Stimulated activated naive CD8-positive, alpha-beta T cell treated with anti-CD3 and anti-CD28 coated beads, Interleukin-15, Interleukin-2, amounts not matched to agents 100 ng/mL and 50 ng/mL, for 24 hours (primary cell): Measurements from ENCODE around the gene B3GNT9.

ENCODE experiments used
- H3K27ac Mint-ChIP-seq: one replicate; pipeline ENCODE4 v1.8.0; 2021; ENCODE audit warnings: mild to moderate bottlenecking, mixed read lengths
- H3K27me3 Mint-ChIP-seq: one replicate; pipeline ENCODE4 v1.8.0; 2021; ENCODE audit warnings: mixed read lengths
- H3K36me3 Mint-ChIP-seq: one replicate; pipeline ENCODE4 v1.8.0; 2021; ENCODE audit warnings: low read depth, mixed read lengths
- H3K4me1 Mint-ChIP-seq: one replicate; pipeline ENCODE4 v1.8.0; 2021; ENCODE audit warnings: low read depth, mixed read lengths
- H3K4me3 Mint-ChIP-seq: one replicate; pipeline ENCODE4 v1.8.0; 2021; ENCODE audit warnings: mild to moderate bottlenecking, mixed read lengths
- H3K9me3 Mint-ChIP-seq: one replicate; pipeline ENCODE4 v1.8.0; 2021; ENCODE audit warnings: mixed read lengths

B3GNT9 gene, protein sequence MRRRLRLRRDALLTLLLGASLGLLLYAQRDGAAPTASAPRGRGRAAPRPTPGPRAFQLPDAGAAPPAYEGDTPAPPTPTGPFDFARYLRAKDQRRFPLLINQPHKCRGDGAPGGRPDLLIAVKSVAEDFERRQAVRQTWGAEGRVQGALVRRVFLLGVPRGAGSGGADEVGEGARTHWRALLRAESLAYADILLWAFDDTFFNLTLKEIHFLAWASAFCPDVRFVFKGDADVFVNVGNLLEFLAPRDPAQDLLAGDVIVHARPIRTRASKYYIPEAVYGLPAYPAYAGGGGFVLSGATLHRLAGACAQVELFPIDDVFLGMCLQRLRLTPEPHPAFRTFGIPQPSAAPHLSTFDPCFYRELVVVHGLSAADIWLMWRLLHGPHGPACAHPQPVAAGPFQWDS

DNA sequence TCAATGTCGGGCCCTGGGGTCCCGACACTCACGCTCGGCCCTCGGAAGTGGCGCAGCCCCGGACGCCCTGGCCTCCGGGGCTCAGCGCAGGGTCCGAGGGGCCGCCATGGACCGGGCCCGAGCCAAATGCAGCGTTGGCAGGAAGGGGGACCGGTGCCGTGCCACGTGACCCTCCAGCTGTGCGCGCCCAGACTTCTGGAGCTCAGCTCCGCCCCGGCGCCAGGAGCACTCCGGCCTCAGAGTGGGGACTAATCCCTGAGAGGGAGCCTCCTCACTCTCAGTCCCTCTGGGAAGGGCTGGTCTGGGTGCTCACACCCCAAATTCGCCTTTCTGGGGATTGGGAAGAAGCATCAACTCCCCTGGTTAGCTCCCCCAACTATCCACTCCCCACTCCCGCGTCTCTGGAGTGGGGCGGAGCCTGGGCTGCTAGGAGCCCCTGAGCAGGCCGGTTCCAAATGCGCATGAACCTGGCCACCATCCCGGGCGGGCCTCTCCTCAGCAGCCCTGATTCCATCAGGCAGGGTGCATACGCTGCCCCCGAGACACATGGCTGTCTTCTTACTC lies at the start of gene B3GNT9:
TSS of gene B3GNT9 (minus strand) at position 166 of the 564 bp plus-strand sequence. CDS start 513 bp downstream, outside the sequence.
- peaks cover 30% of the 10 kb centered on the region for H3K36me3 Mint-ChIP-seq
- H3K27ac Mint-ChIP-seq = no peak within 1 kb of the TSS
- H3K4me3 Mint-ChIP-seq = peak within 1 kb of the TSS; percentile 58
- peaks cover 22% of the 10 kb centered on the region for H3K4me1 Mint-ChIP-seq
- H3K27me3 Mint-ChIP-seq = peaks cover 18% of the 10 kb centered on the region
- H3K9me3 Mint-ChIP-seq = no peaks in the 10 kb centered on the region

DNA sequence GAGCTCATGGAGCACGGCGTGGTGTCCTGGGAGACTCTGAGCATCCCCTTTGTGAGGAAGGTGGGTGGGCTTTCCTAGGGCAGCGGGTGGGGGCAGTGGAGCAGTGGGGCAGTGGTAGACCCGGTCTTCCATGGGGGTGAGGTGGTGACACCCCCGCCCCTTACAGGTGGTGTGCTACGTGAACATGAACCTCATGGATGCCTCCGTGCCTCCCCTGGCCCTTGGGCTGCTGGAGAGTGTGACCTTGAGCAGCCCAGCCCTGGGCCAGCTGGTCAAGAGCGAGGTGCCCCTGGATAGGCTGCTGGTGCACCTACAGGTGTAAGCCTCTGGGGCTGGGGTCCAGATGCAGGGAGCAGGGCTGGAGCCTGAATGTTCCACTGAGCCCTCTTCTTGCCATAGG lies 49.7 kb upstream of the B3GNT9 start:
- peaks cover 38% of the 10 kb centered on the region for H3K36me3 Mint-ChIP-seq

DNA sequence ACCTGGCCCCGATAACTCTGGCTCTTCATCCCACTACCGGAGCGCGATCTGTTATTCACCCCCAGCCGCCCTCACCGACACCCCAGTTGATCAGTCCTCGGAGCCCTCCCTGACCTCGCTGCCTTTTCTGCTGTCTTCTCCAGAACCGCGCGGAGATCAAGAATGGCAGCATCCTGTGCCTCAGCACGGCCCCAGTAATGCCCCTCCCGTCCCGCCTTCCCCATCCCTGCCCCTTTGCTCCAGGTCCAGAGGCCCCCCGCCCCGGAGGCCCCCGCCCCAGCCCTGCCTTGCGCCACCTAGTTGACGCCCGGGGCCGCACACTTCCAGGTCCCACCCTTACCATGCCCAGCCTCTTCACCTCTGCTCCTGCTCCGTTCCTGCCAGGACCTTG lies 49.0 kb upstream of the B3GNT9 start:
- no peaks in the 10 kb centered on the region for H3K9me3 Mint-ChIP-seq
- H3K27ac Mint-ChIP-seq = no peak overlapping the region
- no peak overlapping the region for H3K4me3 Mint-ChIP-seq
- H3K36me3 Mint-ChIP-seq = peaks cover 44% of the 10 kb centered on the region
- H3K4me1 Mint-ChIP-seq = peaks cover 12% of the 10 kb centered on the region
- H3K27me3 Mint-ChIP-seq = no peaks in the 10 kb centered on the region

More for the DNA sequence above, 49.7 kb upstream of the B3GNT9 start:
- Mint-ChIP-seq H3K27me3 (no peaks in the 10 kb centered on the region), H3K4me1 (peaks cover 6% of the 10 kb centered on the region), H3K27ac (no peak overlapping the region), H3K4me3 (no peak overlapping the region), H3K9me3 (no peaks in the 10 kb centered on the region)

DNA sequence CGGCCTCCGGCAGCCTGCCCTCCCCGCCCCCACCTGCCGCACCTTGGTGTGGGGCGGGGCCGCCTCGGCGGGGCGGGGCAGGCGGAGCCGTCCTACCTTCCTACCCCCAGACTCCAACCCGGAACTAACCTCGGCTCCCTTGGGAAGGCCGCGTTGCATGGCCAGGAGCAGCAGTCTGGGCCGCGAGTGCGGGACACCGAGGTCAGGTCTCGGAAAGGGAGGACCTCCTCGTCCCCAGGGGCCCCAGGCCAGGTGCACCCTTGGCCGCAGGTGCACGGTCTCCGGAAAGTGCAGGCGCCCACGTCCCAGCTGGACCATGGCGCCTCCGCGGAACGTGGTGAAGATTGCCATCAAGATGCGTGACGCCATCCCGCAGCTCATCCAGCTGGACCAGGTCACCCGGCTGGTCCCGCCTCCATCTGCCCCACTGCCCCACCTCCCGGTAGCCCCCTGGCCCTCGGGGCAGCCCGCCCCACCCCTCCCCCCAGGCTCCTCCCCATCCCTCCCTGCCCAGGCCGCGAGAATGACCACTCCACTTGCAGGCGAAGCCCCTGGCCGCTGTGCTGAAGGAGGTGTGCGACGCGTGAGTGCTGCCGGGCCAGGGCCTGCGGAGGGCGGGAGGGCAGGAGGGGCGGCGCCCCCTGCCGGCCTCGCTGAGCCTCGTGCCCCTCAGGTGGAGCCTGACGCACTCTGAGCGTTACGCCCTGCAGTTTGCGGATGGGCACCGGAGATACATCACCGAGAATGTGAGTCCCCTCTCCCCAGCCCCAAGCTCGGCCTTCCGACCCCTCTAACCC lies 48.4 kb upstream of the B3GNT9 start, which contains the start of gene ELMO3:
TSS of gene ELMO3 (plus strand) at position 121 of the 797 bp plus-strand sequence. CDS start at position 317, 196 bp downstream.
- Mint-ChIP-seq H3K27ac (no peak within 1 kb of the TSS), H3K4me1 (peaks cover 17% of the 10 kb centered on the region), H3K9me3 (no peaks in the 10 kb centered on the region), H3K4me3 (no peak within 1 kb of the TSS), H3K36me3 (peaks cover 45% of the 10 kb centered on the region), H3K27me3 (no peaks in the 10 kb centered on the region)

DNA sequence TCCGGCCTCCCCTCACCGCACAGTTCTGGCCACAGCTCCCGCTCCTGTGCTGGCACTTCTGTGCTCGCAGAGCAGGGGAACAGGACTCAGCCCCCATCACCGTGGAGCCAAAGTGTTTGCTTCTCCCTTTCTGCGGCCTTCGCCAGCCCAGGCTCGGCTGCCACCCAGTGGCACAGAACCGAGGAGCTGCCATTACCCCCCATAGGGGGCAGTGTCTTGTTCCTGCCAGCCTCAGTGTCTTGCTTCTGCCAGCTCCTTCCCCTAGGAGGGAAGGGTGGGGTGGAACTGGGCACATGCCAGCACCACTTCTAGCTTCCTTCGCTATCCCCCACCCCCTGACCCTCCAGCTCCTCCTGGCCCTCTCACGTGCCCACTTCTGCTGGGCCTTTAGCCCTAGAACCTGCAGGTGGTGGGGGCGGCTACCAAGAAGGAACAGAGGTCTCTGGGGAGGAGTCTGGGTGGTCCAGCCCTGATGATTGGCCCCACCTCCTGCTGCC lies 47.5 kb upstream of the B3GNT9 start:
- Mint-ChIP-seq H3K27me3 (no peaks in the 10 kb centered on the region), H3K36me3 (peaks cover 55% of the 10 kb centered on the region), H3K4me3 (no peak overlapping the region), H3K9me3 (no peaks in the 10 kb centered on the region), H3K27ac (no peak overlapping the region), H3K4me1 (peaks cover 26% of the 10 kb centered on the region)

DNA sequence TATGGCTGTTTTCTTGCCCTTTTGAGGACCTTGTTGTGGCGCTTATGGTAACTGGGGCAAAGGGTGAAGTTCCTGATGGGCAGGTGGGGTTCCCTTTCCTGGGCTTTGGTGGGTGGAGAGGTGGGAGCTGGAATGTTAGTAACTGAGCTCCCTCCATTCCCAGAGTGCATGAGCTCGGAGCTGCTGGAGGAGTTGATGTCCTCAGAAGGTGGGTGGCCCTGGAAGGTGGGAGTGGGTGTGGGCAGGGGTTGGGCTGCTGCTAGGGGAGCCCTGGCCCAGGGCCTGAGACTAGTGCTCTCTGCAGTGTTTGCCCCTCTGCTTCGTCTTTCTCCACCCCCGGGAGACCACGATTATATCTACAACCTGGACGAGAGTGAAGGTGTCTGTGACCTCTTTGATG lies 46.9 kb upstream of the B3GNT9 start:
- Mint-ChIP-seq H3K27ac (no peak overlapping the region), H3K9me3 (no peaks in the 10 kb centered on the region), H3K4me3 (no peak overlapping the region), H3K27me3 (no peaks in the 10 kb centered on the region), H3K36me3 (peaks cover 59% of the 10 kb centered on the region), H3K4me1 (peaks cover 30% of the 10 kb centered on the region)

DNA sequence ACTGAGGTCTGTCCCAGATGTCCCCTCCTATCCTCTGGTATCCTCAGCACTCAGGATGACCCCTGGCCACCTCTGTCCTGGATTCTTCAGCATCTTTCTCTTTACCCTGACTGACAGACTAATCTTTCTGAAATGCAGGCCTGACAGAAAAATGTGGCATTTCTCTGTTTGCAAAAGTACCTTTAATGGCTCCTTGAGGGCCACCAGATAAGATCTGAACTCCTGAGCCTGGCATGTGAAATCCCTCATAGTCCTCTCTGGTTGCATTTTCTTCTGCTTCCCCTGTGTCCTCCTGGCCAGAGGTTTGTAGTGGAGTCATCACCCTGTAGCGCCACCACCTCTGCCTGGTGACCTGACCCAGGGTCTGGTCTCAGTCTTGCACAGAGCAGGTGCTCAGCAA lies 46.1 kb upstream of the B3GNT9 start:
- Mint-ChIP-seq H3K4me1 (peaks cover 33% of the 10 kb centered on the region), H3K9me3 (no peaks in the 10 kb centered on the region), H3K4me3 (no peak overlapping the region), H3K27ac (no peak overlapping the region), H3K36me3 (peaks cover 62% of the 10 kb centered on the region), H3K27me3 (no peaks in the 10 kb centered on the region)

DNA sequence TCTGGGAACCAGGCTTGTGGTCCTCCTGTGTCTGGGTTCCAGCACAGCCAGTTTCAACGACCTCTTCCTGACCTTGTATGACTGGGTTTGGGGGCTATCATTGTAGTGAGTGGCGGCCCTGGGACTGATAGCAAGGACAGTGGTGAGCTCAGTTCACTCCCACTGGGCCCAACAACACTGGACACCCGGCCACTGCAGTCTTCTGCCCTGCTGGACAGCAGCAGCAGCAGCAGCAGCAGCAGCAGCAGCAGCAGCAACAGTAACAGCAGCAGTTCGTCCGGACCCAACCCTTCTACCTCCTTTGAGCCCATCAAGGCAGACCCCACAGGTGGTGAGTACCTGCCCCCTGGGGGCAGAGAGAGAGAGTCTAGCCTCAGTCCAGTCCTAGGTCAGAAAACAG lies 44.9 kb upstream of the B3GNT9 start:
- Mint-ChIP-seq H3K36me3 (peaks cover 61% of the 10 kb centered on the region), H3K27me3 (no peaks in the 10 kb centered on the region), H3K4me1 (peaks cover 41% of the 10 kb centered on the region), H3K27ac (no peak overlapping the region), H3K9me3 (no peaks in the 10 kb centered on the region), H3K4me3 (no peak overlapping the region)

DNA sequence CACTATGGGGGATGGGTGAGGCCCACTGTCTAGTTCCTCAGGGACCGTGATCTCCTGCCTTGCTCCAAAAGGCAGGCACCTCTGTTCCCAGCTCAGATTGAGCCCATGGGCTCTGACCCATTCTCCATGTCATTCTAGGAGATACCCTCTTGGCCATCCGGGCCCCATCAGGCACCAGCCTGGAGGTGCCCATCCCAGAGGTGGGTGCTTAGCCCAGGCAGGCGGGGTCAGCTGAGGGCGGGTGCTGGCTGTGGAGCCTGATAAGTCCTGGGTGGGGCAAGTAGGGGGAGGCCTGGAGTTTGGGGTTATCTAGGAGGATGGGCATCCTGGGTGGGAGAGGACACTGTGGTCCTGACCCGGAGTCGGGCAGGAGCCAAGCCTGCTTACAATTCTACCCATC lies 43.5 kb upstream of the B3GNT9 start:
- peaks cover 41% of the 10 kb centered on the region for H3K4me1 Mint-ChIP-seq
- H3K4me3 Mint-ChIP-seq = peak overlapping the region; percentile 93
- H3K27me3 Mint-ChIP-seq = no peaks in the 10 kb centered on the region
- H3K36me3 Mint-ChIP-seq = peaks cover 52% of the 10 kb centered on the region
- H3K27ac Mint-ChIP-seq = peak overlapping the region; percentile 90
- no peaks in the 10 kb centered on the region for H3K9me3 Mint-ChIP-seq

DNA sequence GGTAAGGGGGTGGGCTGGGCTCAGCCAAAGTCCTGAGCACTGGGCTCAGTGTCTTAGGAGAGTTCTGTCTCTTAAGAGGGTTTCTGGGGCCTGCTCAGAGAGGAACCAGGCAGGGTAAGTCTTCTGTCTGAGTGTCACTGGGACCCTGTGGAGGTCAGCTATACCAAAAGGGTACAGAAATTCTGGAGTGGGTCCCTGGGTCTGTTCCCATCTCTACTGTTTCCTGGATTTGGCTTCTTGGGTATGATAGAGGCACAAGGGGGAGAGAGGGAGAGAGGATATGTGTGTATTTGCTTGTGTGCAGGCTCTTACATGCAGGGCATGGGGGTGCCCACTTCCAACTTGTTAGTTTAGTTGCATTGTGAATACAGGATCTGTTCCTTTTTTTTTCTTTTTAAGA lies 42.7 kb upstream of the B3GNT9 start:
- H3K9me3 Mint-ChIP-seq = no peaks in the 10 kb centered on the region
- peak overlapping the region; percentile 93 for H3K4me3 Mint-ChIP-seq
- H3K27me3 Mint-ChIP-seq = no peaks in the 10 kb centered on the region
- peaks cover 41% of the 10 kb centered on the region for H3K4me1 Mint-ChIP-seq
- peaks cover 52% of the 10 kb centered on the region for H3K36me3 Mint-ChIP-seq
- H3K27ac Mint-ChIP-seq = peak overlapping the region; percentile 90

DNA sequence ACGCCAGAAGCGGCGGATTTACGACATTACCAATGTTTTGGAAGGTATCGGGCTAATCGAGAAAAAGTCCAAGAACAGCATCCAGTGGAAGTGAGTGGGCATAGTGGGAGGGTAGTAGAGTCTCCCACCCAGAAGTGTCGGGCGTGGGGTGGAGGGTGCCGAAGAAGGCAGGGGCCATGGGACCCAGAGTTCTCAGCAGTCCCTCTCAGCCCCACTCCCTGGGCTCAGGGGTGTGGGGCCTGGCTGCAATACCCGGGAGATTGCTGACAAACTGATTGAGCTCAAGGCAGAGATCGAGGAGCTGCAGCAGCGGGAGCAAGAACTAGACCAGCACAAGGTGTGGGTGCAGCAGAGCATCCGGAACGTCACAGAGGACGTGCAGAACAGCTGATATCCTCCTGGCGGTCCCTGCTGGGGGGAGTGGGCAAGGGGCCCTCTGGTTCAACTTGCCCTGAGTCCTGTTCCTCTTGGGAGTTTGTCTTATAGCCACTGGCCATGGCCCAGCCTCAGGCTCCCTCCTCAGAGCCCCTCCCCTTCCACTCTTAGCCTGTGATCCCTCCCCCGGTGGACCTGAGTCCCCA lies 42.1 kb upstream of the B3GNT9 start:
- no peaks in the 10 kb centered on the region for H3K27me3 Mint-ChIP-seq
- peaks cover 46% of the 10 kb centered on the region for H3K36me3 Mint-ChIP-seq
- H3K27ac Mint-ChIP-seq = peak overlapping the region; percentile 90
- no peaks in the 10 kb centered on the region for H3K9me3 Mint-ChIP-seq
- peak overlapping the region; percentile 93 for H3K4me3 Mint-ChIP-seq
- H3K4me1 Mint-ChIP-seq = peaks cover 41% of the 10 kb centered on the region

DNA sequence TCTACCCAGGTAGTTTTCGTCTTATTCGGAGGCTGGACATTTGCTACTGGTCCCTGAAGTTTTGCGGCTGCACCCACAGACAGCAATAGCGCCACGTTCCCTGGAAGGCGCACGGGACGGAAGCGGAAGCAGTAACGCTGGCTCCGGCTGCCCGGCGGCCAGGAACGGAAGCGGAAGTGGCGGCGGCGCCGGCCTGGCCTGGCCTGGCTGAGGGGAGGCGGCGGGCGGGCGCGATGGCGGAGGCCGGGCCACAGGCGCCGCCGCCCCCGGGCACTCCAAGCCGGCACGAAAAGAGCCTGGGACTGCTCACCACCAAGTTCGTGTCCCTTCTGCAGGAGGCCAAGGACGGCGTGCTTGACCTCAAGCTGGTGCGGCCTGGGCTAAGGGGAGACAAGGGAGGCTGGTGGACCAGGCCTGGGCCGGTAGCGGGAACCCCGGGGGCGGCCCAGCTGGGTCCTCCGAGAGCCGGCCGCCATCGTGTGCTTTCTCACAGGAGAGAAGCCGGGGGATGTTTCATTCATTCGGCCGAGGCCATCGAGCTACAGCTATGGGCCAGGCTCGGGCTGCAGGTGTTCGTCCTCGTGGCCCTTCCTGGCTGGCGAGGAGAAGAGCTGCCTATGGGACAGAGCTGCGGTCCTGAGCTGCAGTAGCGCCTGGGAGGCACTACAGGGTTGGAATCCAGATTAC lies 41.3 kb upstream of the B3GNT9 start, which contains the start of gene E2F4:
TSS of gene E2F4 (plus strand) at position 161 of the 687 bp plus-strand sequence. CDS start at position 234, 73 bp downstream.
- peaks cover 41% of the 10 kb centered on the region for H3K4me1 Mint-ChIP-seq
- peak within 1 kb of the TSS; percentile 93 for H3K4me3 Mint-ChIP-seq
- H3K27me3 Mint-ChIP-seq = no peaks in the 10 kb centered on the region
- peaks cover 41% of the 10 kb centered on the region for H3K36me3 Mint-ChIP-seq
- H3K27ac Mint-ChIP-seq = peak within 1 kb of the TSS; percentile 90
- no peaks in the 10 kb centered on the region for H3K9me3 Mint-ChIP-seq

DNA sequence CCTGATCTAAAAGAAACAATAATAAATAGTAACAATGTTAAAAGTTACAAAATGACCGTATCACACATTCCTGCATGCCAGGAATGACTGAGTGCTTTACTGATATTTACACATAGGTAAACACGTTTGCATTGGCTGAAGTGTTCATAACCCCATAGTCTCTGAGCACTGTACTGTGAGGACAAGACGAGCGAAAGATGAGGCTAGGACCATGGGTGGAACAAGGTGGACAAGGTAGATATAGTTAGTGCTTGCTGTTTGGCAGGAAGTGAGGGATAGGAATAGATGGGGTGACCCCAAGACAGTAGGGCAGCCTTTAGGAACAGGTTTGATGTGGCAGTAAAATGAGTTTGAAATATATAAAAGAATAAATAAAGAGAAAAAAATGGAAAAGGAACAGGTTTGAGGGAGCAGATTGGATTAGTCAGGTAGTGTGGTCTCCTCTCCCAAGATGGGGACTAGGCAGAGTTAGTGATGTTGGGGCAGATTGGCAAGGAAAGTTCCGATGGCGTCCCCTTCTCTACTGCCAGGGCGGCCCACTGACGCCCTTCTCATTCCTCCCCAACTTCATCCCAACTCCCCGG lies 40.7 kb upstream of the B3GNT9 start:
- peaks cover 40% of the 10 kb centered on the region for H3K4me1 Mint-ChIP-seq
- H3K4me3 Mint-ChIP-seq = peak overlapping the region; percentile 93
- peaks cover 34% of the 10 kb centered on the region for H3K36me3 Mint-ChIP-seq
- peak overlapping the region; percentile 78 for H3K27ac Mint-ChIP-seq
- no peaks in the 10 kb centered on the region for H3K9me3 Mint-ChIP-seq
- peaks cover 4% of the 10 kb centered on the region for H3K27me3 Mint-ChIP-seq
